AG09309 (cell line): ENCODE measurements around the gene KCNT2.
A peak's percentile ranks its signal among the peaks of the same experiment; 100 is the strongest.

Experiments
- DNase-seq: peaks from one replicate; pipeline ENCODE4 v3.0.0-alpha.2; 2010; ENCODE audit warnings: low read depth
- H3K4me3 ChIP-seq: 2 replicates; pipeline ENCODE4 v1.5.1; 2011; ENCODE audit warnings: mild to moderate bottlenecking, low read depth, low read length, moderate library complexity; ENCODE audit not compliant: control insufficient read depth
- CTCF ChIP-seq: IDR thresholded peaks from 2 replicates; pipeline ENCODE4 v1.5.1; 2011; ENCODE audit warnings: mild to moderate bottlenecking, low read depth, low read length, inconsistent platforms; ENCODE audit not compliant: insufficient read depth, control insufficient read depth; ENCODE audit errors: missing control alignments

KCNT2 gene

GRCh38 chr1:196466166-196466565 lies 142.1 kb downstream of the KCNT2 start:
- no peak overlapping the region for H3K4me3 ChIP-seq
- TF ChIP-seq CTCF: no peak
- no peak for DNase-seq

DNA sequence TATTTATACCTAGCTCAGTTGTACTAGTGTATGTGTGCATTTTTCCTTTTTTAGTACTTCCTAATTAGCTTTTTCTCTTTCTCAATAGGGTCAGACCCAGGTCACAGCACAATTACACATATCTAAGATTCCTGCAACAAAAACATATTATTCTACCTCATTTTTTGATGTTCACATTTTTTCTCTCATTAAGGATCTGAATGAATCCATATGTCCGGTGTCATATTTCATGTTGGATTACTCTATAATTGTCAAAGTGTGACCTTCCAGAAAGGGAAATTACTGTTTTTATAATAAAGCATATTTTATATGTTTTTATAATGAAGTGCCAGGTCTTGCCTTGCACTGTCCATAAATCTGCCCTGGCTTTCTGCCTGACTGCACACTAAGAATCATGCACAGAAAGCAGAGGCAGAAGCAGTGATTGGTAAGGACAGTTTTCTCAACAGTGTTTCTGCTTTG lies 143.7 kb downstream of the KCNT2 start:
- no peak overlapping the region for H3K4me3 ChIP-seq
- DNase-seq: peak; percentile 32

GRCh38 chr1:196462086-196462485 lies 146.2 kb downstream of the KCNT2 start:
- no peak for DNase-seq
- H3K4me3 ChIP-seq: no peak overlapping the region
- TF ChIP-seq CTCF: no peak

More for the DNA sequence above, 143.7 kb downstream of the KCNT2 start:
- TF ChIP-seq CTCF: no peak

DNA sequence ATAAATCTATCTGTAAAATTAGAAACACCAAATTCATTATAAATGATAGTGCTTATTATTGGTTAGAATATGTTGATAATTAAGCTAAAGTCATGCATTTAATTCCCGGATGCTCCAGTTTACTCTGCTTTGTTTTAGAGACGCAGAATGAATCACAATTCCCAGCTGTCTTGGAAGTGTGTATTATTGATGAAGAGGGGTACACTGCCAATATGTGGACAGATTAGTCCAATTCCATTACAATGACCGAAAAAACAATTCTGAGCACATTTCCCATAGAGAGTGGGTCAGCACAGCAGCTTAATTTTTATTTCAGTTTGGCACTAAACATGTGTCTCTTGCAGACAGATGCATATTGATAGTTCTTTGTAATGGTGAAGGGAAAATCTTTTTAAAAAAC lies 146.7 kb downstream of the KCNT2 start:
- no peak for TF ChIP-seq CTCF
- H3K4me3 ChIP-seq: no peak overlapping the region
- no peak for DNase-seq

- H3K4me3 ChIP-seq: no peak overlapping the region
- TF ChIP-seq CTCF: no peak
- DNase-seq: no peak
Observed at GRCh38 chr1:196459383-196459782, 148.9 kb downstream of the KCNT2 start.

GRCh38 chr1:196454792-196455191 lies 153.4 kb downstream of the KCNT2 start:
- no peak overlapping the region for H3K4me3 ChIP-seq
- TF ChIP-seq CTCF: no peak
- no peak for DNase-seq

DNA sequence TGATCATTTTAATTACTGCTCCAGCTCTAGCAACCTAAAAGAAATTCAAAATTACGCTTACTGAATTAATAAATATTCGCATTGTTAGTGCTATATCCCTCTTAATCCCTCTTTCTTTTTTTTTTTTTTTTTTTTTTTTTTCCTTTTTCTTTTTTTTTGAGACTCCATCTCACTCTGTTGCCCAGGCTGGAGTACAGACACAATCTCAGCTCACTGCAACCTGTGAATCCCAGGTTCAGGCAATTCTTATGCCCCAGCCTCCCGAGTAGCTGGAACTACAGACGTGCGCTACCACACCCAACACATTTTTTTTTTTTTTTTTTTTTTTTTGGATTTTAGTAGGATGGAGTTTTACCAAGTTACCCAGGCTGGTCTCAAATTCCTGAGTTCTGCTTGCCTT lies 157.1 kb downstream of the KCNT2 start:
- DNase-seq: no peak
- no peak for TF ChIP-seq CTCF
- no peak overlapping the region for H3K4me3 ChIP-seq
